Peyer's patch (tissue), 4 donors: Measurements from ENCODE around the gene GARIN5A.

Experiments used
- POLR2A ChIP-seq, 2 donors: fragments of 450-650 bp; IDR thresholded peaks; one replicate each; pipeline ENCODE4 v1.5.1; 2017; ENCODE audit warnings: antibody characterized with exemption in 2 of 2, mild to moderate bottlenecking in 2 of 2, moderate library complexity in 2 of 2
- TF ChIP-seq, protein P1 (sequence below), 6 experiments: fragments of 450-650 bp in 4 of 6; fragments of 200-600 bp in 2 of 6; sonication (generic) in 1 of 6; IDR thresholded peaks; one replicate each; pipeline ENCODE4 v1.5.1; 2017 to 2019; ENCODE audit warnings: antibody characterized with exemption in 6 of 6, mild to moderate bottlenecking in 3 of 6, moderate library complexity in 1 of 6

DNA sequence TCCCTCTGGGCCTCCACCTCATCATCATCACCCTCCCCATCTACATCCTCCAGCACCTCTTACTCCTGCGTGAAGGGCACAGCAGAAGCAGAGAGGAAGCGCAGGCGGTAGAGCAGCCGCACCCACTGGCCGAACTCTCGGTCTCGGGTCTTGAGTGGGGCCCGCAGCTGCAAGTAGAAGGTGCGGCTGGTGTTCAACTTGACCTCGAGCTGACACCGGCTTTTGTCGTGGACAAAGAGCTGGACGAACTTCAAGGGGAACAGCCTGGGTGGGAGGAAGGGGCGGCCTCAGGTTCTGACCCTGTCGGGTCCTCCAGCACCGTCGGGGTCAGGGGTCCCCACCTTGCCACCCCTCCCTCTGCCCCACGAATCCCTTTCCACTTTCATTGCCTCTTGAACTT is 9.1 kb downstream of the GARIN5A start:
- TF ChIP-seq, protein P1, sequence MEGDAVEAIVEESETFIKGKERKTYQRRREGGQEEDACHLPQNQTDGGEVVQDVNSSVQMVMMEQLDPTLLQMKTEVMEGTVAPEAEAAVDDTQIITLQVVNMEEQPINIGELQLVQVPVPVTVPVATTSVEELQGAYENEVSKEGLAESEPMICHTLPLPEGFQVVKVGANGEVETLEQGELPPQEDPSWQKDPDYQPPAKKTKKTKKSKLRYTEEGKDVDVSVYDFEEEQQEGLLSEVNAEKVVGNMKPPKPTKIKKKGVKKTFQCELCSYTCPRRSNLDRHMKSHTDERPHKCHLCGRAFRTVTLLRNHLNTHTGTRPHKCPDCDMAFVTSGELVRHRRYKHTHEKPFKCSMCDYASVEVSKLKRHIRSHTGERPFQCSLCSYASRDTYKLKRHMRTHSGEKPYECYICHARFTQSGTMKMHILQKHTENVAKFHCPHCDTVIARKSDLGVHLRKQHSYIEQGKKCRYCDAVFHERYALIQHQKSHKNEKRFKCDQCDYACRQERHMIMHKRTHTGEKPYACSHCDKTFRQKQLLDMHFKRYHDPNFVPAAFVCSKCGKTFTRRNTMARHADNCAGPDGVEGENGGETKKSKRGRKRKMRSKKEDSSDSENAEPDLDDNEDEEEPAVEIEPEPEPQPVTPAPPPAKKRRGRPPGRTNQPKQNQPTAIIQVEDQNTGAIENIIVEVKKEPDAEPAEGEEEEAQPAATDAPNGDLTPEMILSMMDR (IDR thresholded peaks at IDR 0.05) = no peak
- no peak for TF ChIP-seq POLR2A (IDR thresholded peaks at IDR 0.05)
